NCI-H510A (cell line): ENCODE results near the gene IFNAR1.
"Not testable (repeated sequence)": the region's sequence is repeated elsewhere in the genome, so short reads cannot be mapped to it uniquely, and the experiment has no call there.

Experiments used
- DNase-seq: peaks from one replicate; lab custom pipeline; 2025; lab: John Stamatoyannopoulos, UW

Gene IFNAR1

DNA sequence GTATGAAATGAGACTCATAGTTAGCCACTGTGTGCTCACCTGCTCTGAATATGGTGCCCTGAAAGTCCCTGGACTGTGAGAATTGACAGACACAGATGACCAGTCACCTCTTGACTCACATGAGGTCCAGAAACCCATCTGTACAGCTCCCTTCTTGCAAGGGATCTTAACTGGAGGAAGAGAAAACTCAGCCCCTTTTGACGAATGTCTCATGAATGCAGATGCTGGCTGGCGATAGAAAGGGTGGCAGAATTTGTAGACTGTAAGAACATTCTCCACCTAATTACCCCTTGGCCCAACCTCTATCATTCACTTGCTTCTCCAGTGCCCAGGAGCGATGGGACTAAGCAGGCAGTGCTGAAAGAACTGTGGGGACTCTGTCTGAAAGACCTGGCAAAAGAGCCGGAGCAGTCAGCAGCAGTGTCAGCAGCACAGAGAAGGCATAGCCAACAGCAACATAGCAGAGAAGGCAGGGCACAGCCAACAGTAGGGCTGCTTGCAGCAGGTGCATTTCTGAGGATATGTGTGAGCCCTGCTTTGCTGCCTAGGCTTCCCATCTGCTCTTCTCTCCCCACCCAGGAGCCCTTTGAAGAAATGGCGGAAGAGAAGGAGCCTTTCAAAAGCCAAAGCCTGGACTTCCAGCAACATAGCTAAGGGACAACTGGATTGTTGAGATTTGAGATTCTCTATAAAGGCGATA, 52.6 kb downstream of the IFNAR1 start:
- DNase-seq, result no peak

DNA sequence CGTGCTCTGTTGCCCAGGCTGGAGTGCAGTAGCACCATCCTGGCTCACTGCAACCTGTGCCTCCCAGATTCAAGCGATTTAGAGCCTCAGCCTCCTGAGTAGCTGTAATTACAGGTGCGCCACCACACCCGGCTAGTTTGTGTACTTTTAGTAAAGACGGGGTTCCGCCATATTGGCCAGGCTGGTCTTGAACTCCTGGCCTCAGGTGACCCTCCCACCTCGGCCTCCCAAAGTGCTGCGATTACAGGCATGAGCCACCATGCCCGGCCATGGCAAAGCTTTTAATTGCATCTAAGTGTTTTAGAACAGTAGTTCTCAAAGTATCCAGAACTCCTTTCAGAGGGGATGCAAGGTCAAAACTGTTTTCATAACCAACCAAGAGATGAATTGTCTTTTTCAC, 53.3 kb downstream of the IFNAR1 start:
- no peak for DNase-seq

DNA sequence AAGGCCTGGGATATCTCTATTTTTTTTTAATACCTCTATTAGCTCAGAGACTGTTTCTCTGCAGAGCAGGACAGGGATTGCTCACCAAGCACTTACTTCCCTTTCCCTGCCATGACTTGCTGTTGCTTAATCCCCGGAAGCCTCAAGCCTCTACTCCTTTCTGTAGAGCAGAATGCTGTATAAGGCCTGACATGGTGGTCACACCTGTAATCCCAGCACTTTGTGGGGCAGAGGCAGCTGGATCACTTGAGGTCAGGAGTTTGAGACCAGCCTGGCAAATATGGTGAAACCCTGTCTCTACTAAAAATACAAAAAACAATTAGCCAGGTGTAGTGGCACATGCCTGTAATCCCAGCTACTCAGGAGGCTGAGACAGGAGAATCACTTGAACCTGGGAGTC, 55.2 kb downstream of the IFNAR1 start:
- not testable (repeated sequence) for DNase-seq

DNA sequence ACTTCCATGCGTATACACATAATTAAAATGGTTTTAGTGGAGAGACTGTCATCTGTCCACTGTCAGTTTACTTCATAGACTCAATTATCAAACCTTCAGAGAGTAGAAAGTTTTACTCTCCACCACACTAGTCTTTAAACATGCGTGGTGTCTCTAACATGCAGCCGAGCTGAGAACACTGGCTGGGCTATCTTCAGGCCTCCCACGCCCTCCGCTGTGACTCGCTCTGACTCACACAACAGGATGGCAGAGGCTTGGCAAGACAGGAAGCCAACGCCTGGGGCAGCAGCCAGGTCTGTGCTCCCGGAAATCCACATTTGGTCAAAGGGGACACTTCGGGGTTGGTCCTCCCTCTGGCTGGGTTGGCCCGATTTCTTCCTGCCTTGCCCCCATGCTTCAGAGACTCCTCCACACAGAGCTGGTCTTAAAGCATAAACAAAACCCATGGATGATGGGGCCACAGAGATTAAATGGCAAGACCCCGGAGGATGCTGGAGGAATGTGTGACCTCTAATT, 55.8 kb downstream of the IFNAR1 start:
- no peak for DNase-seq

DNA sequence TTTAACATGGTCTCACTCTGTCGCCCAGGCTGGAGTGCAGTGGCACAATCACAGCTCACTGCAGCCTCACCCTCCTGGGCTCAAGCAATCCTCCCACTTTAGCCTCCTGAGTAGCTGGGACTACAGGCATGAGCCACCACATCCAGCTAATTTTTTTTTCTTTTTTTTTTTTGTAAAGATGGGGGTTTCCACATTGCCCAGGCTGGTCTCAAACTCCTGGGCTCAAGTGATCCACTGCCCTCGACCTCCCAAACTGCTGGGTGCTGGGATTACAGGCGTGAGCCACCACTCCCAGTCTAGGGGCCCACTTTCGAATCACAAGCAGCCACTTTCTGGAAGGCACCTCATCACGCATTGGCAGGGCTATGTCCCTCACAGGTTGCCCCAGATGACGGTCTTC, 56.6 kb downstream of the IFNAR1 start:
- DNase-seq, result not testable (repeated sequence)

DNA sequence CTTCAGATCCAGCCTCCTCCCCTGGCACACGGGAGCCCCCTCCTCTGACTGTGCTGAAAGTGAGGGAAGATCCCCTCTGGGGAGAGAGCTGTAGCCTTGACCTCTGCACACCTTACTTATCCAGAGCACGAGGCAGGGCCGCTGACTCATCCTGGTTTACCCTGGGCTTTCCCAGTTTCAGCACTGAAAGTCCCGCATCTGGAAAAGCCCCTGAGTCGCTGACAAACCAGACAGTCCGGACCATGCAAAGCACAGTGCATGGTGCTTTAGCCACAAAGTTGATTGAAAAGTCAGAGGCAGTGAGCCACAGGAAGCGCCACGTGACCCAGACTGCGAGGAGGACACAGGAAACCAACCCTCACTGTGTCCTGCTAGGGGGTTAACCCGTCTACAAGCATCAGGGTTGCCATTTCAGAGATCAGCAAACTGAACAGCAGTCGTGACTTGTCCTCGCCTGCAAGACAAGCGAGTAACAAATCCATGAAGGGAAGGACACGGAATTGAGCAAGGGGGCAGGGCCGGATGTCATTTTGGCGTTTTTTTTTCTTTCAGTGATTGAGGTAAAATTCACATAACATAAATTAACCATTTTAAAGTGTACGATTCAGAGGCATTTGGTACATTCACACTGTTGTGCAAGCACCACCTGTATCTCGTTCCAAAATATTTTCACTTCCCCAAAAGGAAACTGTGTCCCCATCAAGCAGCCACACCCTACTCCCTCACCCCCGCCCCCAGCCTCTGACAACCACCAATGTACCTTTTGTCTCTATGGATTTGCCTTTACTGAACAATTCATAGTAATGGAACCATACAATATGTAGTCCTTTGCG, 58.5 kb downstream of the IFNAR1 start:
- DNase-seq, result no peak

DNA sequence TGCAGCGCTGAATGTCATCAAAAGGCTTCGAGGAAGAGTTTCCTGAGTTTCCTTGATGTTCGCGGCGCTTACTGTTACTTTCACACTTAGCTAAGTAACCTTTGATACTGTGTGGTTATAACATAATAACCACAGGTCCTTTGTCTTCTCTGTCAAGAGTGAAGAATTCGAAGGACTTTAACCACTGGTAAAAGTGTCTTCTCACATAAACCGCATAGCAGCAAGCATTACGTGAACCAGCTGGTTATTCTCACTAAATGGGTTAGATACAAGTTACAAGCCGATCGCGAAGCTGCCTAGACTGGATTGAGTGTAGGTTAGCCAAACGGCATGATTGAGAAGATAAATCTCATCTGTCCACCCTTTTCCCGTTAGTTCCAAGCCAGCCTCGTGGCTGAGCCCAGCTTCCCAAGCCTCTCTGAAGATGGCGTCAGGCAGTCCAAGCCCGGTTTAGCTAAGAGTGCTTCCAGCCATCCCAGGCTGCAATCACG, 60.1 kb downstream of the IFNAR1 start:
- DNase-seq, result no peak

DNA sequence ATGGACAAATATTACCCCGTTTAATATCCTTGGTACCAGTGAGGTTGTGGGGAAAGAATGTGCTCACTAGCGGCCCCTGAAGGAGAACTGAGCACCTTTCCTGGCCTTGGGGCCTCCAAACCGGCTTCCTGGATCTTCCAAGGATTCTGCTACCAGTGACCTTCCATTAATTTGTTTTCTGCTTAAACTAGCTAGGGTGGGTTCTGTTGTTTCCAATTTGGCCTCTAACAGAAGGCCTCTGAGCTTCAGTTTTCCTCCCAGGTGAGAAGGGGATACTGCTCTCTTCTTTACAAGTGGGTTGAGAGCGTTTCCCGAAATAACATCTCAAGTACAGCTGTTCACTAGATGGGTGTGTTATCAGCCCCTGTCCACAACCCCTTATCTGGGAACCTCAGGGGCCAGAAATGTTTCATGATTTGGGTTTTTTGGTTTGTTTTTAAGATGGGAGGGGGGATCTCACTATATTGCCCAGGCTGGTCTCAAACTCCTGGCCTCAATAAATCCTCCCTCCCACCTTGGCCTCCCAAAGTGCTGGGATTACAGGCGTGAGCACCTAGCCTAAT, 61.5 kb downstream of the IFNAR1 start:
- no peak for DNase-seq

DNA sequence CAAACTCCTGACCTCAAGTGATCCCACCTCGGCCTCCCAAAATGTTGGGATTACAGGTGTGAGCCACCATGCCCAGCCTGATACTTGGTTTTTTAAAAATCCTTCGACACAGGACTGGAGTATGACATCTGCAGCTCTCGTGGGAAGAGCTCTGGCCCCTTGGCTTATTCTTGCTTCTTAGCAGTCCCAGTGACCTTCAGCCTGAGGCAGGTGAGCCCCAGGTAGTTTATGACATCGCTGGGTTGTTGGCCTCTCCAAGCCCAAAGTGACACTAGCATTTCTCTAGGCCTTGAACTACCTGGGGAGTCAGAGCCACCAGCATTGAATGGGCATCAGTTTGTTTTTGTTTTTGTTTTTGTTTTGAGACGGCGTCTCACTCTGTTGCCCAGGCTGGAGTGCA, 62.5 kb downstream of the IFNAR1 start:
- DNase-seq, result no peak

DNA sequence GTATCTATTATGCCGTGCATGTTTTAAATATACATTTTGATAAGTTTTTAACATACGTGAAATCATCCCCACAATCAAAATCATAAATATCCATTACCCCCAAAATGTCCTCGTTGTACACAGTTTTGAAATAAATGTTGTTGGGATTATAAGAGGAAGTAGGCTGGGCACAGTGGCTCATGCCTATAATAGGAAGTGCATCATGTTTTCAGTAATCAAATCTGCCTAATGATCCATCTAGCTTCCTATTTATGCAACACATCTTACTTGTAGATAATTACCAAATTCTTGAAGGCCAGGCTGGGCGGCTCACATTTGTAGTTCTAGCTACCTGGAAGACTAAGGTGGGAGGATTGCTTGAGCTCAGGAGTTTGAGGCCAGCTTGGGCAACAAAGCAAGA, 63.4 kb downstream of the IFNAR1 start:
- no peak for DNase-seq

DNA sequence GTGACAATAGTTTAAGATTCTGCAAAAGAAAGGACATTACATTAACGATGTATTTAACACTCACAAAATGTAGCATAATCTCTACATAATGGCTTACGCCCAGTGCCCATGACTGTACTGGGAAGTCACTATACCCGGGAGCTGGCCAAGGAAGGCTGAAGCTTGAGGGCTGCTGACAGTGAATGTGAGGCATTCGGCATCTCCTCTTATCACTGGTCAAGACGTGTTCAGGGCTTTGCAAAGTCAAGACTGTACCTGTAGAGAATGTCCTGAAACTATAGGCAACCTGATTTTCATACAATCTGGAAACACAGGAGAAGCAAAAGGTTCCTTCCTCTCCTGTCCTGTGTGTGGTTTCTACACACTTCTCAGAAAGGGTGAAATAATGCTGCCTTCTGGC, 65.7 kb downstream of the IFNAR1 start:
- DNase-seq, result no peak

DNA sequence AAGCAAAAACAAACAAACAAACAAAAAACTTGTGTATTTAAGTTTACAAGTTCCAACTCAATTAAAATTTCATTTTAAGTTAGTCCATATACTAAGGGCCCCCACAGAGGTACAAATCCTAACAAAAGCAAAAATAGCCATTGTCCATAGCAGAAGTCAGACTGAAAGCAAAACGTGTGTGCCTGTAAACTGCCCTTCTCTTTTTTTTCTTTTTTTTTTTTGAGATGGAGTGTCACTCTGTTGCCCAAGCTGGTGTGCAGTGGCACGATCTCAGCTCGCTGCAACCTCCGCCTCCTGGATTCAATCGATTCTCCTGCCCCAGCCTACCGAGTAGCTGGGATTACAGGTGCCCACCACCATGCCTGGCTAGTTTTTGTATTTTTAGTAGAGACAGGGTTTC, 66.9 kb downstream of the IFNAR1 start:
- DNase-seq, result no peak

DNA sequence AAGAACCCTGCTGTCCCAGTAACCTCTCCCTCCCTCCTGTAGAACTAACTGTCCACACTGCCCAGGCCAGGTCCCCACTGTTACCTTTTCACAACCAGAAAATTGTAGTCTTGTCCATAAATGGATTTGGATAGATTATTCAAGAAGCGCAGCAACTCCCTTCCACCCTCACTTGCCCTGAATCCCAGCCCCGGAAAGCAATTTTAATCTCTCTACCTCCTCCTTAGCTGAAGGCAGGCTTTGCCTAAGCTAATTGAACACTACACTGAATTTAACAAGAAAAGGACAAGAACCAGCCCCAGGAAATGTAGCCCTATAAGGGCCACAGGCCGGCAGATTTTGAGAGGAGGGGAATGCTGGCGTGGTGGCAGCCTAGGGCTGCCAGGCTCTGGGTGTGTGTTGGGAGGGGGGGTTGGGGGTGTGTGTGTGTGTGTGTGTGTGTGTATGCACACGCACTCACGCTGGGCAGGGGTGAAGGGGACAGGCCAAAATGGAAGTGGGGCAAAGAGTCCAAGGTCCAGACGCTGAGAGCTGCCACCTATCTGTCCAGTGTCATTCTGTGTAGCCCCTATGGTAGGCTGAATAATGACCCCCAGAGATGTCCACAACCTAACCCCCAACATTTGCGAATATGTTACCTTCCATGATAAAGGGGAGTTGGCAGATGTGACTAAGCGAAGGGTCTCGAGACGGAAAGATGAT, 67.7 kb downstream of the IFNAR1 start:
- DNase-seq, result no peak

DNA sequence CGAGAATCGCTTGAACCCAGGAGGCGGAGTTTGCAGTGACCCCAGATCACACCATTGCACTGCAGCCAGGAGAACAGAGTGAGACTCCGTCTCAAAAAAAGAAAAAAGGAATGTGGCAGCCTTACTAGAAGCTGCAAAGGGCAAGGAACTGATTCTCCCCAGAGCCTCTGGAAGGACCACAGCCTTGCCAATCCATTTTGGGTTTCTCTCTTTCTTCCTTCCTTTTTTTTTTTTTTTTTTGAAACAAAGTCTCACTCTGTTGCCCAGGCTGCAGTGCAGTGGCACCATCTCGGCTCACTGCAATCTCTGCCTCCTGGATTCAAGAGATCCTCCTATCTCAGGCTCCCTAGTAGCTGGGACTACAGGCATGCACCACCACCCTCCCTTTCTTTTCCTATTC, 68.6 kb downstream of the IFNAR1 start:
- no peak for DNase-seq

DNA sequence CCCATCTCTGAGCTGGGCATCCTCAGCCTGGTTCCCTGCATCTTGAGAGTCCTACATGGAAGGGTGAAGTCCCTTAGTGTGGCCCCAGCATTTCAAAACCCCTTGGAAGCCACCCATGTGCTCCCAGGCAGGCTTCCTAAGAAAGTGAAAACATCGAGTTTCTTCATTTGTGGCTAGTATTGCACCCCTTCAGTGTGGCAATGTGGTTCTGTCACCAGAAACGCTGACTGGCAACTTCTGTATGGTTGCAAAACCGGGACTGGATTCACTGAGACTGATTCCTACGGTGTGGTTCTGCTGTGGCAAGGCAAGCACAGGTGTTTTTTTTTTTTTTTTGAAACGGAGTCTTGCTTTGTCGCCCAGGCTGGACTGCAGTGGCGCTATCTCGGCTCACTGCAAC, 69.5 kb downstream of the IFNAR1 start:
- no peak for DNase-seq

DNA sequence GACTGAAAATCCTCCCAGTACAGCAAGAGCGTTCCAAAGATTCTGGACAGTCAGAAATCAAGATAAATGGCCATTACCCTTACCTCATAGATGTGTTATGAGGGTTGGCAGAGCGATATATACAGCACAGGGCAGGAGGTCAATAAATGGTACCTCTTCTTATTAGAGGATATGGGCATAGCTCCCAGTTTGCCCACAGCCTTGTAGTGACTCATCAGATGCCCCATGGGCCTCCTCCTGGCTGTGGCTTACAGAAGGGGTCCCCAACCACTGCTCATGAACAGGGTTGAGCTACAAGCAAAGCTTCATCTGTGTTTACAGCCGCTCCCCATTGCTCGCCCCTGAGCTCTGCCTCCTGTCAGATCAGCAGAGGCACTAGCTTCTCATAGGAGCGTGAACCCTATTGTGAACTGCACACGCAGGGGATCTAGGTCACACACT, 71.1 kb downstream of the IFNAR1 start:
- DNase-seq, result no peak

DNA sequence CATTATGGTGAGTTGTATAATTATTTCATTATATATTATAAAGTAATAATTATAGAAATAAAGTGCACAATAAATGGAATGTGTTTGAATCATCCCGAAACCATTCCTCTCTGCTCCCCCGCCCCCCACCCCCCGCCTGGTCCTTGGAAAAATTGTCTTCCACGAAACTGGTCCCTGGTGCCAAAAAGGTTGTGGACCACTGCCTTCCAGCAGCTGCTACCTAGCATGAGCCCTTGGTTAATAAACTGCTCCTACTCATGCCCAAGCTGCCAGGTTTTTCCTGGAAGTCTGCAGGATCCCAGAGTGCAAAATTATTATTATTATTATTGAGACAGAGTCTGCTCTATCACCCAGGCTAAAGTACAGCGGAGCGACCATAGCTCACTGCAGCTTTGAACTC, 71.7 kb downstream of the IFNAR1 start:
- DNase-seq, result no peak

DNA sequence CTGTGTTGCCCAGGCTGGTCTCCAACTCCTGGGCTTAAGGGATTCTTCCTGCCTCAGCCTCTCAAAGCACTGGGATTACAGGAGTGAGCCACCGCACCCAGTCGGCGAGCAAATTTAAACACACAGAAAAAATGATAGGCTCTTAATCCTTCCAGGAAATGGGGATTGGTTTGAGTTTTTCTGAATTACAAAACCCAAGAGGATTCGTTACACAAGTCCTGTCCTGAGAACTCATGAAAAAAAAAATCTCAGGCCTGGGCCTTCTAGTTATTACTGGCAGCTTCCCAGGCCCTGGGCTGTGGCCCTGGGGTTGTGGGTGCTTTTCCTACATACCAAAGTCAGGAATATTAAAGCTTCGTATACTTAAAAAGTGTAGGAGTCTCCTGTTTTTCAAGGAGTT, 72.2 kb downstream of the IFNAR1 start:
- DNase-seq, result no peak

DNA sequence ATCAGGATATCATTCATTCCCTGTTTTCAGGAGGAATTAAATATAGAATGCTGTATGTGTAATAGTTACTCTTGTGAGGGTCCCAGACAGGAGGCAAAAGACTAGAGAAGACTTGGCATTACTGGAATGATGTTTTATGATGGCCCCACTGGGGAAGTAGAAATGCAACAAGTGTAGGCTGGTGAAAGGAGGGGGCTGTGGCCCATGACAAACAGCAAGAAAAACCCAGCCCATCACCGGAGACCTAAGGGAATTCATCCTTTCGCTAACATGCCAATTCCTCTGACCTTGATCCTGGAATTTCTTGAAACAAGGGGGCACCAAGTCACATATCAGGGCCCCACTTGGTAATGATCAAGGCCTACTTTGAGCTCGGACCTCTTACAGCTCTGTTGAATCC, 72.9 kb downstream of the IFNAR1 start:
- DNase-seq, result no peak

DNA sequence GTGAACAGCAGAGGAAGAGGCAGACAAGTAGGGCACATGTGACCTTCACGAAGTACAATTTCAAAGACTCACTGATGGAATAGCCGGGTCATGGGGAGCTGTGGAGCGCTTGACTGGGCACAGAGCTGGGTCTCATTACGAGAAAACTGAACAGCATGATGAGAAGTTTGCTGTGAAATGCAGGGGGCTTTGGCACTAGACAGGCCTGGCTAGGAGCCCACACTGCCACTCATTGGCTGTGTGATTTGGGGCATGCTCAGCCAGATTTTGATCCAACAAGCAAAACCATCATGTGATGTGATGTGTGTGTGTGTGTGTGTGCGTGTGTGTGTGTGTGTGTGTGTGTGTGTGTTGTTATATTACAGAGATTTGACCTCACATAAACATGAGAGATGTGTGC, 73.6 kb downstream of the IFNAR1 start:
- DNase-seq, result no peak

DNA sequence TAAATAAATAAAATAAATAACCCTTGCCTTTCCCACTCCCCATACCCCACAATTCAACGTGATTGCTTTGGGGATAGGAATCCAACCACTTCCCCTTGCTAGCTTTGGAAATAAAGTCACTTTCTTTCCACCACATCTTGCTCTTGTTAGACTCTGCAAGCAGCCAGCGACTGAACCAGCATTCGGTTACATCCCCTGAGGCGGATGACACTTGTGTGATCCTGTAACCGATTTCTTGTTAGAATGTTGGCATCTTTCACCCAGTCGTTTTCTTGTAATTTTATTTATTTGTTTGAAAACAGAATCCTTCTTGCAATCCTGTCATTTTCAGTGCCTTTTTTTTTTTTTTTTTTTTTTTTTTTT, 76.8 kb downstream of the IFNAR1 start:
- no peak for DNase-seq
